ENCODE measurements around the gene ALPL. TPM values are rescaled to one million over a fixed set of nuclear protein-coding genes. Genes with fewer than 3 reads are reported as not detected.

Gene ALPL
- polyA plus RNA-seq, 1 donor (not counting 4 experiments of a cell fraction or from before 2014, with no cell fraction given), result not detected

DNA sequence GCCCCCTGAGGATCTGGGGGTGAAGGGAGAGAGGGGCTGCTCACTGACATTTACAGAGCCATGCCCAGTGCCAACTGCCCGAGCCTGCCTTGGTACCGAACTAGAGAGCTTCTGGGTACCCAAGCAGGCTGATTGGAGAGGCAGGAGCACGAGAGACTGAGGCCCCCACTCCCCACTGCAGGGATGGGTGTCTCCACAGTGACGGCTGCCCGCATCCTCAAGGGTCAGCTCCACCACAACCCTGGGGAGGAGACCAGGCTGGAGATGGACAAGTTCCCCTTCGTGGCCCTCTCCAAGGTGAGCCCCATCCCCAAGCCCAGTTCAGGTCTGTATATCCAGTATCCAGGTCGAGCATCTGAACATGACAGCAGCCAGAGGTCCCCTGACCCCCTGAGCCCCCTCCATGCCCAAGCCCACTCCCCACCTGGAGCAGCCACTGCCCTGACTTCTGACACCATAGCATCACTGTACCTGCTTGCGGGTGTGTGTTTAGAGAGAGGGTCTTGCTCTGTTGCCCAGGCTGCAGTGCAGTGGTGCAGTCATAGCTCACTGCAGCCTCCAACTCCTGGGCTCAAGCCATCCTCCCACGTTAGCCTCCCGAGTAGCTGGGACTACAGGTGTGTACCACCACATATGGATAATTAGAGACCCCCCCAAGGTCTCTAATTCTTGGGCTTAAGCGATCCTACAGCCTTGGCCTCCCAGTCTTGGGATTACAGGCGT lies 51.9 kb downstream of the ALPL start:
- no peaks in the 10 kb centered on the region for H4K20me1 ChIP-seq (ENCODE audit: control insufficient read depth, extremely low read depth, insufficient read depth, low read length)
- dilution Hi-C loops (cut with MboI; ENCODE audit: extremely low pct_ligation_motif_present, low sequenced_read_pairs), result no loop called here
- no peak overlapping the region for H3K4me3 ChIP-seq (ENCODE audit: control insufficient read depth in 2 of 3, extremely low read depth in 1 of 3, insufficient read depth in 2 of 3, low read depth in 1 of 3, low read length in 3 of 3)
- no peak overlapping the region for H2AFZ ChIP-seq (ENCODE audit: control insufficient read depth, low read length)
- H3K27me3 ChIP-seq (ENCODE audit: control insufficient read depth, extremely low read depth, insufficient read depth, low read length), result no peaks in the 10 kb centered on the region
- TF ChIP-seq CTCF (optimal IDR thresholded peaks at IDR 0.05 in 1 of 3, IDR thresholded peaks at IDR 0.05 in 1 of 3, conservative IDR thresholded peaks at IDR 0.05 in 1 of 3; ENCODE audit: extremely low read depth in 1 of 3, insufficient read depth in 2 of 3, low read length in 3 of 3) (no peak), EZH2 (IDR thresholded peaks at IDR 0.05; ENCODE audit: low read length) (no peak)
- H3K9ac ChIP-seq (ENCODE audit: control insufficient read depth, extremely low read depth, insufficient read depth, low read length), result no peak overlapping the region
- DNase-seq (ENCODE audit: low read depth, low spot score) (no peak), FAIRE-seq (no peak)
- no peaks in the 10 kb centered on the region for H3K4me1 ChIP-seq (ENCODE audit: control insufficient read depth, extremely low read depth, insufficient read depth, low read length)
- no peaks in the 10 kb centered on the region for H3K36me3 ChIP-seq (ENCODE audit: control insufficient read depth in 2 of 2, extremely low read depth in 1 of 2, insufficient read depth in 2 of 2, low read length in 2 of 2)
- H3K27ac ChIP-seq (ENCODE audit: control insufficient read depth, insufficient read depth, low read length), result no peak overlapping the region
- H3K9me1 ChIP-seq (ENCODE audit: control insufficient read depth, extremely low read depth, insufficient read depth, low read length), result no peaks in the 10 kb centered on the region
- H3K9me3 ChIP-seq (ENCODE audit: control insufficient read depth, low read depth, low read length), result no peaks in the 10 kb centered on the region
- no peaks in the 10 kb centered on the region for H3K79me2 ChIP-seq (ENCODE audit: control insufficient read depth, insufficient read depth, low read length)
- H3K4me2 ChIP-seq (ENCODE audit: control insufficient read depth, extremely low read depth, insufficient read depth, low read depth, low read length), result no peak overlapping the region

GRCh38 chr1:21562896-21563295 lies 53.7 kb downstream of the ALPL start:
- Histone ChIP-seq H3K27me3 (ENCODE audit: control insufficient read depth, extremely low read depth, insufficient read depth, low read length) (no peaks in the 10 kb centered on the region), H3K4me3 (ENCODE audit: control insufficient read depth in 2 of 3, extremely low read depth in 1 of 3, insufficient read depth in 2 of 3, low read depth in 1 of 3, low read length in 3 of 3) (no peak overlapping the region), H4K20me1 (ENCODE audit: control insufficient read depth, extremely low read depth, insufficient read depth, low read length) (no peaks in the 10 kb centered on the region), H3K9me1 (ENCODE audit: control insufficient read depth, extremely low read depth, insufficient read depth, low read length) (no peaks in the 10 kb centered on the region), H2AFZ (ENCODE audit: control insufficient read depth, low read length) (no peak overlapping the region), H3K9me3 (ENCODE audit: control insufficient read depth, low read depth, low read length) (no peaks in the 10 kb centered on the region), H3K27ac (ENCODE audit: control insufficient read depth, insufficient read depth, low read length) (no peak overlapping the region), H3K4me1 (ENCODE audit: control insufficient read depth, extremely low read depth, insufficient read depth, low read length) (no peaks in the 10 kb centered on the region), H3K36me3 (ENCODE audit: control insufficient read depth in 2 of 2, extremely low read depth in 1 of 2, insufficient read depth in 2 of 2, low read length in 2 of 2) (no peaks in the 10 kb centered on the region), H3K4me2 (ENCODE audit: control insufficient read depth, extremely low read depth, insufficient read depth, low read depth, low read length) (no peak overlapping the region), H3K79me2 (ENCODE audit: control insufficient read depth, insufficient read depth, low read length) (no peaks in the 10 kb centered on the region), H3K9ac (ENCODE audit: control insufficient read depth, extremely low read depth, insufficient read depth, low read length) (no peak overlapping the region)
- FAIRE-seq (no peak), DNase-seq (ENCODE audit: low read depth, low spot score) (no peak)
- dilution Hi-C loops (cut with MboI; ENCODE audit: extremely low pct_ligation_motif_present, low sequenced_read_pairs), result no loop called here
- TF ChIP-seq EZH2 (IDR thresholded peaks at IDR 0.05; ENCODE audit: low read length) (no peak), CTCF (optimal IDR thresholded peaks at IDR 0.05 in 1 of 3, IDR thresholded peaks at IDR 0.05 in 1 of 3, conservative IDR thresholded peaks at IDR 0.05 in 1 of 3; ENCODE audit: extremely low read depth in 1 of 3, insufficient read depth in 2 of 3, low read length in 3 of 3) (no peak)
